ENCODE results near the gene XG. TPM values are rescaled to one million over a fixed set of nuclear protein-coding genes. Genes with fewer than 3 reads are reported as not detected.
"Not testable (repeated sequence)": the region's sequence is repeated elsewhere in the genome, so short reads cannot be mapped to it uniquely, and the experiment has no call there.

The XG gene
- total RNA-seq, 1 experiment from 2014 or later = not detected

- Histone ChIP-seq H2AFZ (no peak overlapping the region), H3K4me2 (no peak overlapping the region), H3K36me3 (ENCODE audit: low read depth) (no peaks in the 10 kb centered on the region), H4K20me1 (ENCODE audit: insufficient read depth) (no peaks in the 10 kb centered on the region), H3K9me2 (ENCODE audit: insufficient read depth) (no peaks in the 10 kb centered on the region), H3F3A (ENCODE audit: insufficient read depth, low read depth) (no peaks in the 10 kb centered on the region), H3K4me1 (replicated peaks; ENCODE audit: insufficient read depth) (peaks cover 4% of the 10 kb centered on the region), H3K79me2 (ENCODE audit: low read depth) (no peaks in the 10 kb centered on the region), H3K9me3 (ENCODE audit: insufficient read depth, low read depth) (no peaks in the 10 kb centered on the region), H3K27me3 (ENCODE audit: insufficient read depth, low read depth) (no peaks in the 10 kb centered on the region), H3K4me3 (no peak overlapping the region), H3K27ac (no peak overlapping the region)
- TF ChIP-seq CTCF (conservative IDR thresholded peaks at IDR 0.05) (no peak), EZH2 (IDR thresholded peaks at IDR 0.05; ENCODE audit: low read depth) (no peak)
- no TSS peak for BruUV-seq (replicated peaks)
- POLR2A ChIA-PET (ENCODE audit: unreplicated experiment) = no interaction called here
- CTCF ChIA-PET = no interaction called here
- intact Hi-C loops (cut with micrococcal nuclease; ENCODE audit: unreplicated experiment) = no loop called here
- no peak for DNase-seq
Measured at GRCh38 chrX:2756548-2756947, 4.7 kb downstream of the XG start.

GRCh38 chrX:2761246-2761645, 9.4 kb downstream of the XG start:
- DNase-seq = no peak
- Histone ChIP-seq H3K9me2 (ENCODE audit: insufficient read depth) (no peaks in the 10 kb centered on the region), H2AFZ (no peak overlapping the region), H3K36me3 (ENCODE audit: low read depth) (no peaks in the 10 kb centered on the region), H3K4me1 (replicated peaks; ENCODE audit: insufficient read depth) (no peaks in the 10 kb centered on the region), H3K79me2 (ENCODE audit: low read depth) (no peaks in the 10 kb centered on the region), H4K20me1 (ENCODE audit: insufficient read depth) (no peaks in the 10 kb centered on the region), H3F3A (ENCODE audit: insufficient read depth, low read depth) (no peaks in the 10 kb centered on the region), H3K4me2 (no peak overlapping the region), H3K27ac (no peak overlapping the region), H3K27me3 (ENCODE audit: insufficient read depth, low read depth) (no peaks in the 10 kb centered on the region), H3K9me3 (ENCODE audit: insufficient read depth, low read depth) (no peaks in the 10 kb centered on the region), H3K4me3 (no peak overlapping the region)
- ChIA-PET POLR2A (ENCODE audit: unreplicated experiment) (no interaction called here), CTCF (no interaction called here)
- TF ChIP-seq EZH2 (IDR thresholded peaks at IDR 0.05; ENCODE audit: low read depth) = no peak
- no peak for TF ChIP-seq CTCF (conservative IDR thresholded peaks at IDR 0.05)
- no TSS peak for BruUV-seq (replicated peaks)
- intact Hi-C loops (cut with micrococcal nuclease; ENCODE audit: unreplicated experiment) = no loop called here

- H3K27me3 ChIP-seq (ENCODE audit: insufficient read depth, low read depth); H3K4me2 ChIP-seq; H4K20me1 ChIP-seq (ENCODE audit: insufficient read depth); H3K9me2 ChIP-seq (ENCODE audit: insufficient read depth); H3K4me1 ChIP-seq (replicated peaks; ENCODE audit: insufficient read depth); intact Hi-C loops (cut with micrococcal nuclease; ENCODE audit: unreplicated experiment); H3K4me3 ChIP-seq; H3K36me3 ChIP-seq (ENCODE audit: low read depth); H3K9me3 ChIP-seq (ENCODE audit: insufficient read depth, low read depth); POLR2A ChIA-PET (ENCODE audit: unreplicated experiment); H3K79me2 ChIP-seq (ENCODE audit: low read depth); BruUV-seq (replicated peaks); H3F3A ChIP-seq (ENCODE audit: insufficient read depth, low read depth); CTCF ChIA-PET; DNase-seq; H2AFZ ChIP-seq; H3K27ac ChIP-seq: not testable (repeated sequence)
Measured at GRCh38 chrX:2762671-2763070, 10.8 kb downstream of the XG start.

GRCh38 chrX:2764766-2765548, 13.1 kb downstream of the XG start:
- H3K4me2 ChIP-seq; H4K20me1 ChIP-seq (ENCODE audit: insufficient read depth); POLR2A ChIA-PET (ENCODE audit: unreplicated experiment); H3K27me3 ChIP-seq (ENCODE audit: insufficient read depth, low read depth); H3K9me3 ChIP-seq (ENCODE audit: insufficient read depth, low read depth); intact Hi-C loops (cut with micrococcal nuclease; ENCODE audit: unreplicated experiment); H3K27ac ChIP-seq; H2AFZ ChIP-seq; H3K79me2 ChIP-seq (ENCODE audit: low read depth); BruUV-seq (replicated peaks); H3F3A ChIP-seq (ENCODE audit: insufficient read depth, low read depth); DNase-seq; H3K9me2 ChIP-seq (ENCODE audit: insufficient read depth); H3K4me3 ChIP-seq; CTCF ChIA-PET; H3K36me3 ChIP-seq (ENCODE audit: low read depth): not testable (repeated sequence)
- H3K4me1 ChIP-seq (replicated peaks; ENCODE audit: insufficient read depth) = peaks cover 13% of the 10 kb centered on the region

All from PC-9 (cell line).